ENCODE measurements around the gene BTN1A1. TPM values are rescaled to one million over a fixed set of nuclear protein-coding genes. Genes with fewer than 3 reads are reported as not detected.

The BTN1A1 gene
- total and polyA plus RNA-seq, 2 donors (not counting 1 experiment from before 2014, with no cell fraction given), result not detected

GRCh38 chr6:26486358-26486757 lies 13.7 kb upstream of the BTN1A1 start:
- Histone ChIP-seq H3K4me1 (ENCODE audit: control insufficient read depth, extremely low read depth, insufficient read depth, low read length) (no peaks in the 10 kb centered on the region), H3K27ac (ENCODE audit: insufficient read depth, low read length) (no peak overlapping the region), H3K4me2 (ENCODE audit: extremely low read depth, insufficient read depth, low read length) (no peak overlapping the region), H3K9me3 (ENCODE audit: control insufficient read depth, insufficient read depth, low read depth, low read length) (no peaks in the 10 kb centered on the region), H3K79me2 (ENCODE audit: control insufficient read depth, insufficient read depth, low read length) (no peaks in the 10 kb centered on the region), H3K9ac (ENCODE audit: insufficient read depth, low read length) (no peak overlapping the region), H3K4me3 (replicated peaks in 1 of 4; ENCODE audit: control extremely low read depth in 1 of 4, insufficient read depth in 1 of 4, low read depth in 3 of 4, low read length in 4 of 4) (no peak overlapping the region), H3K27me3 (ENCODE audit: control insufficient read depth, insufficient read depth, low read length) (no peaks in the 10 kb centered on the region), H4K20me1 (ENCODE audit: control insufficient read depth, extremely low read depth, insufficient read depth, low read length) (no peaks in the 10 kb centered on the region), H2AFZ (ENCODE audit: low read length) (no peak overlapping the region), H3K36me3 (ENCODE audit: control insufficient read depth, insufficient read depth, low read length) (no peaks in the 10 kb centered on the region)
- no peak for TF ChIP-seq EZH2 (IDR thresholded peaks at IDR 0.05; ENCODE audit: low read length, missing control alignments)
- TF ChIP-seq CTCF (conservative IDR thresholded peaks at IDR 0.05 in 1 of 2, IDR thresholded peaks at IDR 0.05 in 1 of 2; ENCODE audit: low read depth in 1 of 2, low read length in 2 of 2), result no peak
- no peak for DNase-seq (ENCODE audit: low read depth in 2 of 2)

- H4K20me1 ChIP-seq (ENCODE audit: control insufficient read depth, extremely low read depth, insufficient read depth, low read length), result no peaks in the 10 kb centered on the region
- H3K27ac ChIP-seq (ENCODE audit: insufficient read depth, low read length), result no peak overlapping the region
- no peak for DNase-seq (ENCODE audit: low read depth in 2 of 2)
- no peak overlapping the region for H3K4me2 ChIP-seq (ENCODE audit: extremely low read depth, insufficient read depth, low read length)
- no peaks in the 10 kb centered on the region for H3K36me3 ChIP-seq (ENCODE audit: control insufficient read depth, insufficient read depth, low read length)
- no peaks in the 10 kb centered on the region for H3K79me2 ChIP-seq (ENCODE audit: control insufficient read depth, insufficient read depth, low read length)
- no peak overlapping the region for H2AFZ ChIP-seq (ENCODE audit: low read length)
- H3K9me3 ChIP-seq (ENCODE audit: control insufficient read depth, insufficient read depth, low read depth, low read length), result no peaks in the 10 kb centered on the region
- no peaks in the 10 kb centered on the region for H3K27me3 ChIP-seq (ENCODE audit: control insufficient read depth, insufficient read depth, low read length)
- H3K4me1 ChIP-seq (ENCODE audit: control insufficient read depth, extremely low read depth, insufficient read depth, low read length), result no peaks in the 10 kb centered on the region
- no peak overlapping the region for H3K9ac ChIP-seq (ENCODE audit: insufficient read depth, low read length)
- H3K4me3 ChIP-seq (replicated peaks in 1 of 4; ENCODE audit: control extremely low read depth in 1 of 4, insufficient read depth in 1 of 4, low read depth in 3 of 4, low read length in 4 of 4), result no peak overlapping the region
- TF ChIP-seq CTCF (conservative IDR thresholded peaks at IDR 0.05 in 1 of 2, IDR thresholded peaks at IDR 0.05 in 1 of 2; ENCODE audit: low read depth in 1 of 2, low read length in 2 of 2), result no peak
- TF ChIP-seq EZH2 (IDR thresholded peaks at IDR 0.05; ENCODE audit: low read length, missing control alignments), result no peak
Measured at GRCh38 chr6:26487466-26487865, 12.6 kb upstream of the BTN1A1 start.

- TF ChIP-seq CTCF (conservative IDR thresholded peaks at IDR 0.05 in 1 of 2, IDR thresholded peaks at IDR 0.05 in 1 of 2; ENCODE audit: low read depth in 1 of 2, low read length in 2 of 2) (no peak), EZH2 (IDR thresholded peaks at IDR 0.05; ENCODE audit: low read length, missing control alignments) (no peak)
- no peak overlapping the region for H3K4me2 ChIP-seq (ENCODE audit: extremely low read depth, insufficient read depth, low read length)
- no peak overlapping the region for H3K9ac ChIP-seq (ENCODE audit: insufficient read depth, low read length)
Measured at GRCh38 chr6:26489996-26490964, 9.8 kb upstream of the BTN1A1 start.

More at GRCh38 chr6:26489996-26490964, 9.8 kb upstream of the BTN1A1 start:
- H2AFZ ChIP-seq (ENCODE audit: low read length), result no peak overlapping the region
- no peaks in the 10 kb centered on the region for H3K4me1 ChIP-seq (ENCODE audit: control insufficient read depth, extremely low read depth, insufficient read depth, low read length)
- no peak overlapping the region for H3K27ac ChIP-seq (ENCODE audit: insufficient read depth, low read length)
- H3K79me2 ChIP-seq (ENCODE audit: control insufficient read depth, insufficient read depth, low read length), result no peaks in the 10 kb centered on the region
- no peaks in the 10 kb centered on the region for H4K20me1 ChIP-seq (ENCODE audit: control insufficient read depth, extremely low read depth, insufficient read depth, low read length)
- peaks cover 6% of the 10 kb centered on the region for H3K27me3 ChIP-seq (ENCODE audit: control insufficient read depth, insufficient read depth, low read length)
- H3K4me3 ChIP-seq (replicated peaks in 1 of 4; ENCODE audit: control extremely low read depth in 1 of 4, insufficient read depth in 1 of 4, low read depth in 3 of 4, low read length in 4 of 4), result no peak overlapping the region
- H3K36me3 ChIP-seq (ENCODE audit: control insufficient read depth, insufficient read depth, low read length), result no peaks in the 10 kb centered on the region
- DNase-seq (ENCODE audit: low read depth in 2 of 2), result no peak
- no peaks in the 10 kb centered on the region for H3K9me3 ChIP-seq (ENCODE audit: control insufficient read depth, insufficient read depth, low read depth, low read length)
